ENCODE measurements around the gene IYD. TPM values are rescaled to one million over a fixed set of nuclear protein-coding genes. Genes with fewer than 3 reads are reported as not detected.
"Not testable (repeated sequence)": the region's sequence is repeated elsewhere in the genome, so short reads cannot be mapped to it uniquely, and the experiment has no call there.

The IYD gene
- total RNA-seq, 1 donor from 2014 or later, result not detected

DNA sequence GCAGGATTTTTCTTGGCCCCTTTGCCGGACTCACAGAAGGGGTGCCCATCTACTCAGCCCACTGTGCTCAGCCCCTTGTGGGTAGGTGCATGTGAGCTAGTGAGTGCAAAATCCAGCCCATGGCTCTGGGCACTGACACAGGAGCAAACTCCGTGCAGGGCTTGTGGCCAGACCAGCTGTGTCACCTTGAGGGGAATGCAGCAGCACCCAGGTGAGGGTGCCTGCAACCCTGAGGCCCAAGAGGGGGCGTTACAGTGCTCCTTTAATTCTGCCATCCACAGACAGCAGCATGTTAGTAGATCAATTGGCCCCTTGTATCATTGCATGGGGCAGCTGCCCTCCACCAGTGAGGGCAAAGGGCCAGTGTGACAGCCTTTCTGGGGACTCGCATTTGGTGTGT is 12.9 kb upstream of the IYD start:
- intact Hi-C loops (cut with micrococcal nuclease), result no loop called here
- H3K27me3 Mint-ChIP-seq (ENCODE audit: low read depth), result peaks cover 27% of the 10 kb centered on the region
- no peak overlapping the region for H3K27ac Mint-ChIP-seq
- H3K36me3 Mint-ChIP-seq (ENCODE audit: low read depth), result no peaks in the 10 kb centered on the region
- no peak overlapping the region for H3K4me3 Mint-ChIP-seq (ENCODE audit: low read depth)
- H3K4me1 Mint-ChIP-seq (ENCODE audit: low read depth), result peaks cover 4% of the 10 kb centered on the region
- H3K9me3 Mint-ChIP-seq, result no peaks in the 10 kb centered on the region
- DNase-seq (ENCODE audit: low spot score), result no peak

DNA sequence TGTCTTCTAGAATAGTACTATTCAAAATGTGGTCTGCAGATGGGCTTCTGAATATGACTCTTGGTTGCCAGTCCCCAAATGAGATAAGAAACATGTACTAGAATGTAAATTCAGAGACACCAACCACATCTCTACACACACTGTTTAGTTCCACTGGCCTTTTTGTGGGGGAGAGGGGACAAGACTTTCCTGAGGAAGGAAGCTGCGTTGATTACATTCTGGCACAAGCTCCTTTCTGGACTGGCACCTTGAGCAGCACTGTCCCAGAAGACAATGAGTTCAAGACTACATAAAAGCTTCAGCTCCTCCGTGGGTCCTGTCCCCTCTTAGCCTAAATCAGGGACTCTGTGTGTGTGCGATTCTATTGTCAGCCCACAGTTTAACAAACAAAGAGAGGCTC is 6.9 kb upstream of the IYD start:
- Mint-ChIP-seq H3K9me3 (no peaks in the 10 kb centered on the region), H3K27me3 (ENCODE audit: low read depth) (peaks cover 23% of the 10 kb centered on the region), H3K4me3 (ENCODE audit: low read depth) (no peak overlapping the region), H3K27ac (no peak overlapping the region), H3K4me1 (ENCODE audit: low read depth) (no peaks in the 10 kb centered on the region), H3K36me3 (ENCODE audit: low read depth) (no peaks in the 10 kb centered on the region)
- intact Hi-C loops (cut with micrococcal nuclease), result no loop called here
- DNase-seq (ENCODE audit: low spot score), result no peak

DNA sequence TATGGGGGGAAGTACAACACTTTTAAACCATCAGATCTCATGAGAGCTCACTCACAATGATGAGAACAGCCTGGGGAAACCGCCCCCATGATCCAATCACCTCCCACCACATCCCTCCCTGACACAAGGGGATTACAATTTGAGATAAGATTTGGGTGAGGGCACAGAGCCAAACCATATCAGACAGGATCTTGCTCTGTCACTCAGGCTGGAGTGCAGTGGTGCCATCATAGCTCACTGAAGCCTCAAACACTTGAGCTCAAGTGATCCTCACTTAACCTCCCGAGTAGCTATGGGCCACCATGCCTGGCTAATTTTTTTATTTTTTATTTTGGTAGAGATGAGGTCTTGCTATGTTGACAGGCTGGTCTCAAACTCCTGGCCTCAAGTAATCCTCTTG is 5.1 kb upstream of the IYD start:
- Mint-ChIP-seq H3K4me1 (ENCODE audit: low read depth) (no peaks in the 10 kb centered on the region), H3K27me3 (ENCODE audit: low read depth) (peaks cover 15% of the 10 kb centered on the region), H3K27ac (no peak overlapping the region), H3K36me3 (ENCODE audit: low read depth) (no peaks in the 10 kb centered on the region), H3K9me3 (no peaks in the 10 kb centered on the region), H3K4me3 (ENCODE audit: low read depth) (no peak overlapping the region)
- DNase-seq (ENCODE audit: low spot score), result no peak
- intact Hi-C loops (cut with micrococcal nuclease), result no loop called here

DNA sequence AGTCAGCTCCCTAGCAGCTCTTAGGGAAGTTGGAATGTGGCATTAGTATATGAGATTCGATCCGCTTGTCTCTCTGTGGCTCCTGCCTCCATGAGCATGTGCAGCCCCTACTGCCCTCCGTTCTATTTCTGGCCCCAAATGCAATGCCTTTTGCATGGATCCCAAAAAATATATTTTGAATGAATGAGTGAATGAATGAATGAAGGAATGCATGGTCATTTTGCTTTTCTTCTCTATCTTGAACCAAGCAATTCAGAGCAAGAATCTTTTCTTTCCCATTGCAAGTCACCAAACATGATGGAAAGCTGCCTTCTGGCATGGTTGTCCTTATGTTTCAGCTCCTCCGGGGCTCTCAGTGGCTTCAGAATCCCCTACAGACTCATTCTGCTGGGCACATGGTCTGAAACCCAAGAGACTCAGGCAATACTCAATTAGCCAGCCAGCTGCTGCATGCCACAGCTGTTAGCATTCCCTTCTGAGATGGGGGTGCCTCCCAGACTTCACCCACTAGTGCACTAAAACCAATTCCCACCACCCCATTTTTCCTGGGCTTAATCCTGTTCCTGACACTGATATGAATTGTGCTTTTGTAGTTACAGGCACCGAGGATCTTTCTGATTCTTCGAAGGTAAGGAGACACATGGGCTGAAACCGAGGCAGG is 2.6 kb upstream of the IYD start:
- intact Hi-C loops (cut with micrococcal nuclease), result no loop called here
- no peaks in the 10 kb centered on the region for H3K9me3 Mint-ChIP-seq
- H3K4me3 Mint-ChIP-seq (ENCODE audit: low read depth), result no peak overlapping the region

DNA sequence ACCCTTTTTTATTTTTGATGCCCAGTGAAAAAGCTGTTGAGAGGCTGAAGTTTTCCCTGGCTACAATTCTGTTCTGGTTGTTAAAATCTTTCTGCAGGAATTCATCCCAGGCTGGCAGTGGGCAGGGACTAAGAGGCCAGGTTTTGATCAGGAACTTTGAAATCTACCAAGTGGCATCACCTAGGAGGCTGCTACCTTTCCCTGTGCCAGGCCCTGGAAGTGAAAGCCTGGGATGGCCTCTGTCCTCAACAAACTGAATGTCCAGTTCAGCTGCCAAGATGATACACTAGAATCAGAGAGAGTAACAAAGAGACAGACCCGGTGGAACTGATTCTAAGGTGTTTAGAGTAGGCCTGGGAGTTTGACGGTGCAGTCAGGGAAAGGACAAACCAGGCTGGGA is 596 bp downstream of the IYD start:
- peaks cover 5% of the 10 kb centered on the region for H3K27me3 Mint-ChIP-seq (ENCODE audit: low read depth)
- no peak for DNase-seq (ENCODE audit: low spot score)
- intact Hi-C loops (cut with micrococcal nuclease), result no loop called here
- H3K4me3 Mint-ChIP-seq (ENCODE audit: low read depth), result no peak overlapping the region
- no peaks in the 10 kb centered on the region for H3K9me3 Mint-ChIP-seq
- no peaks in the 10 kb centered on the region for H3K36me3 Mint-ChIP-seq (ENCODE audit: low read depth)
- no peaks in the 10 kb centered on the region for H3K4me1 Mint-ChIP-seq (ENCODE audit: low read depth)
- H3K27ac Mint-ChIP-seq, result no peak overlapping the region

More for the DNA sequence above, 2.6 kb upstream of the IYD start:
- peaks cover 9% of the 10 kb centered on the region for H3K27me3 Mint-ChIP-seq (ENCODE audit: low read depth)
- no peaks in the 10 kb centered on the region for H3K4me1 Mint-ChIP-seq (ENCODE audit: low read depth)
- H3K36me3 Mint-ChIP-seq (ENCODE audit: low read depth), result no peaks in the 10 kb centered on the region
- DNase-seq (ENCODE audit: low spot score), result no peak
- no peak overlapping the region for H3K27ac Mint-ChIP-seq

DNA sequence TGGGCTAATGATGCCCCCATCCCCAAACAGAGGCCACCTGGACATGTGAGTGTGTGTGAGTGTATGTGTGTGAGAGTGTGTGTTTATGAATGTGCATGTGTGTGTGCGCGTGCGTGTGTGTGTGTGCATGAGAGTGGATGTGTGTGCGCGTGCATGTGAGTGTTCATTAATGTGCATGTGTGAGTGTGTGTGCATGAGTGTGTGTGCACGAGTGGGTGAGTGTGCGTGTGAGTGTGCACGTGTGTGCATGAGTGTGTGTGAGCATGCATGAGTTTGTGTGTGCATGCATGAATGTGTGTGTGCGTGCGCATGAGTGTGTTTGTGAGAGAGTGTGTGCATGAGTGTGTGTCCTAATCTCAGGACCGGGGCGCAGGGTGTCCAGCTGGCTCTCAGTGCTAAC is 1.3 kb downstream of the IYD start:
- Mint-ChIP-seq H3K4me3 (ENCODE audit: low read depth) (no peak overlapping the region), H3K9me3 (no peaks in the 10 kb centered on the region), H3K27ac (no peak overlapping the region), H3K36me3 (ENCODE audit: low read depth) (no peaks in the 10 kb centered on the region), H3K27me3 (ENCODE audit: low read depth) (peaks cover 5% of the 10 kb centered on the region), H3K4me1 (ENCODE audit: low read depth) (no peaks in the 10 kb centered on the region)
- intact Hi-C loops (cut with micrococcal nuclease), result no loop called here
- no peak for DNase-seq (ENCODE audit: low spot score)

DNA sequence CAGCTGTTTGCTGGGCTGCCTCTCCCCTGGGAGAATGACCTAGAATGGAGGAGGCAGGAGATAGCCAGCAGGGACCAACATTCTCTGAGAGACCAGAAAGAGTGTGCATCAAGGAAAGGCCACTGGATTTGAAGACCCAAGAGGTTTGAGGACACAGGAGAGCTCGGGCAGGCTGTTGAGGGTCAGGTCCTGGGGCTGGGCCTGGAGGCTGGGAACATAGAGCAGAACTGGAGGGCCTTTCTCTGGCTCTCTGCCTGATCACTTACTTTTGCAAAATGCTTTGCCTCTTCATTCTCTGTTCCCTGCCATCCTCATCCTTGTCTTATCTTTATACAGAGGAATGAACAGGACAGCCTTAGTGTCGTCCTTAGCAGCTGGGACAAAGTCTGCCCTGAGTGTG is 2.5 kb downstream of the IYD start:
- peaks cover 5% of the 10 kb centered on the region for H3K27me3 Mint-ChIP-seq (ENCODE audit: low read depth)
- intact Hi-C loops (cut with micrococcal nuclease), result no loop called here
- H3K27ac Mint-ChIP-seq, result no peak overlapping the region
- H3K36me3 Mint-ChIP-seq (ENCODE audit: low read depth), result no peaks in the 10 kb centered on the region
- H3K9me3 Mint-ChIP-seq, result no peaks in the 10 kb centered on the region
- DNase-seq (ENCODE audit: low spot score), result no peak
- no peaks in the 10 kb centered on the region for H3K4me1 Mint-ChIP-seq (ENCODE audit: low read depth)
- H3K4me3 Mint-ChIP-seq (ENCODE audit: low read depth), result no peak overlapping the region

DNA sequence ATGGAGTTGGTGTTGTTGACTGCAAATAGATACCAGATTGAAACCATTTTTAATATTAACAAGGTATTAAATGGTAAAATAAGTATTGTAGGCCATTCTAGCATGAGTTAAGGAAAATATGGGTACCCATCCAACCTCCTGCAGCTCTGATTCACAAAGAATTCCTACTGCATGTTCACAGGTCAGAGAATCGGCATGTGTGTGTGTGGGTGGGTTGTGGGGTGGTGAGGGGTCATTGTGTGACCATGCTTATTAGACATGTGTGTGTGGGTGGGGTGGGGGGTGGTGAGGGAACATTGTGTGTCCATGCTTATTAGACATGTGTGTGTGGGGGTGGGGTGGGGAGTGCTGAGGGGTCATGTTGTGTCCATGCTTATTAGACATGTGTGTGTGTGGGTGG is 3.2 kb downstream of the IYD start:
- intact Hi-C loops (cut with micrococcal nuclease), result no loop called here
- H3K4me1 Mint-ChIP-seq (ENCODE audit: low read depth), result no peaks in the 10 kb centered on the region
- H3K9me3 Mint-ChIP-seq, result no peaks in the 10 kb centered on the region
- peaks cover 10% of the 10 kb centered on the region for H3K27me3 Mint-ChIP-seq (ENCODE audit: low read depth)
- H3K36me3 Mint-ChIP-seq (ENCODE audit: low read depth), result no peaks in the 10 kb centered on the region
- H3K4me3 Mint-ChIP-seq (ENCODE audit: low read depth), result no peak overlapping the region
- no peak overlapping the region for H3K27ac Mint-ChIP-seq
- DNase-seq (ENCODE audit: low spot score), result no peak

DNA sequence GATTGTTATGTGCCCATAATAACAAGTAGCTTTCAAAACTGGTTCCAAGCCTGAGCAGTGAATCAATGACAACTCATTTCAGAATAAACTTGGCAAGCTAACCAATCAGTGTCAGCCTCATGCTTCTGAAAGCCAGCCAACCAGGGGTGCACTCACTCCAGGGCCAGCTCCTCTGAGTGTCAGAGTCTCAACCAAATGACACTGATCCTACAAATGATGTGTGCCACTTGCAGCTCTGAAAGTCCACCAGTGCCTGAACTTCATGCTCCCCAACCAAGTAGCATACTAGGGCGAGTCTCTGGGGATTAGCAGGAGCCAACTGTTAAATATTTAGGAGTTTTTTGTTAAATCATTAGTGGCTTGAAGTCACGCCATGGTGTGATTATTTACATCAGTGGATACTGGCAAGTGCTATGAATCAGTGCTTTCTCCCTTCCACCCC is 4.5 kb downstream of the IYD start:
- no peak for DNase-seq (ENCODE audit: low spot score)
- Mint-ChIP-seq H3K4me1 (ENCODE audit: low read depth) (no peaks in the 10 kb centered on the region), H3K27me3 (ENCODE audit: low read depth) (peaks cover 12% of the 10 kb centered on the region), H3K4me3 (ENCODE audit: low read depth) (no peak overlapping the region), H3K36me3 (ENCODE audit: low read depth) (no peaks in the 10 kb centered on the region), H3K27ac (no peak overlapping the region), H3K9me3 (no peaks in the 10 kb centered on the region)
- intact Hi-C loops (cut with micrococcal nuclease), result no loop called here

DNA sequence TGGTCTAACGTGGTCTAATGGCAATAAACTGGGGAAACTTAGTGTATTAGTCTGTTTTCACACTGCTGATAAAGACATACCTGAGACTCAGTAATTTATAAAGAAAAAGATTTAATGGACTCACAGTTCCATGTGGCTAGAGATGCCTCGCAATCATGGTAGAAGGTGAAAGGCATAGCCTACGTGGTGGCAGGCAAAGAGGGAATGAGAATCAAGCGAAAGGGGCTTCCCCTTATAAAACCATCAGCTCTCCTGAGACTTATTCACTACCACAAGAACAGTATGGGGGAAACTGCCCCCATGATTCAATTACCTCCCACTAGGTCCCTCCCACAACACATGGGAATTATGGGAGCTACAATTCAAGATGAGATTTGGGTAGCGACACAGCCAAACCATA is 5.5 kb downstream of the IYD start:
- H3K4me1 Mint-ChIP-seq (ENCODE audit: low read depth); DNase-seq (ENCODE audit: low spot score); intact Hi-C loops (cut with micrococcal nuclease); H3K27ac Mint-ChIP-seq; H3K4me3 Mint-ChIP-seq (ENCODE audit: low read depth); H3K9me3 Mint-ChIP-seq; H3K36me3 Mint-ChIP-seq (ENCODE audit: low read depth): not testable (repeated sequence)
- H3K27me3 Mint-ChIP-seq (ENCODE audit: low read depth), result peaks cover 18% of the 10 kb centered on the region

DNA sequence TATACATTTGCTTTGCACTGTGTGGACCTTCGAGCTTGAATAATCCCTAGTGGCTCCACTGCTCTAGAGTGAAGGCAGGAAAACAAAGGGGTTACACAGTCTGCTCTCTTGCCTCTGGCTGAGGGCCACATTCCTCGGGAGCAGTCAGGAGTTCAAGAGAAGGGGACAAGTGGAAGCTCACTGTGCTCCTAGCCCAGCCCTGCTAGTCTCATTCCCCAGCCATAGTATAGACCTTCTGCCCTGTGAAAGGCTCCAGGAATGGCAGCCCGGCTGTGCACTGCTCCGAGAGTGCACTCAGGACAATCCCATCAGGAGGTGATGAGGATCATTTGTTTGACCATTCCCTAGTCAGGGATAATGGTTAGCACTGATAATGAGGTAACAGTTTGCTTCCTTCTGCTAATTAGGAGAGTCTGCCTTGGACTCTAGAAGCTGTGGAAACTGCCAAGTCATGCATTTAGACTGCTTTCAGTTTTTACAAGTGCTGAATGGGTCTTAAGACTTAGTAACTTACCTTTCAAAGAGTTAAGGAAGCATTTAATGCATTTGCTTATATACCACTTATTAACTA is 8.5 kb downstream of the IYD start:
- DNase-seq (ENCODE audit: low spot score), result no peak
- no peaks in the 10 kb centered on the region for H3K9me3 Mint-ChIP-seq
- peaks cover 34% of the 10 kb centered on the region for H3K27me3 Mint-ChIP-seq (ENCODE audit: low read depth)
- no peak overlapping the region for H3K4me3 Mint-ChIP-seq (ENCODE audit: low read depth)
- no peaks in the 10 kb centered on the region for H3K4me1 Mint-ChIP-seq (ENCODE audit: low read depth)
- intact Hi-C loops (cut with micrococcal nuclease), result no loop called here
- H3K36me3 Mint-ChIP-seq (ENCODE audit: low read depth), result no peaks in the 10 kb centered on the region
- H3K27ac Mint-ChIP-seq, result no peak overlapping the region

DNA sequence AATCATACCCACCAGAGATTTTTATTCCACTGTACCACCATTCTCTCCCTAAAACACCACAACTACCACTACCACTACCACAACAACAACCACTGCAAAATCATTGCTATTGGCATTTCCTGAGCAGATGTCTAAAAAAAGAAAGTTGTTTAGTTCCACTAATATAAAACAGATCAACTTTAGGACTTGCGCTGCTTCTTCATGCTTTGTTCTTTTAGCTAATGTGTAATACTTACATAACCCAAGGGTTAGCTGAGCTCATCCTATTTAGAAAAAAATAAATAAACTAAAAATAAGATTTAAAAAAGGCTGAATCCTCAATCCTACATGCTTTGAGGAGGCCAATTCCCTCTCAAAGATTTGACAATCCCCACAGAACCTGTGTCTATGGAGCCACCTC is 11.4 kb downstream of the IYD start:
- intact Hi-C loops (cut with micrococcal nuclease), result no loop called here
- no peak overlapping the region for H3K27ac Mint-ChIP-seq
- no peaks in the 10 kb centered on the region for H3K36me3 Mint-ChIP-seq (ENCODE audit: low read depth)
- no peaks in the 10 kb centered on the region for H3K9me3 Mint-ChIP-seq
- no peak overlapping the region for H3K4me3 Mint-ChIP-seq (ENCODE audit: low read depth)
- DNase-seq (ENCODE audit: low spot score), result no peak
- H3K27me3 Mint-ChIP-seq (ENCODE audit: low read depth), result peaks cover 50% of the 10 kb centered on the region
- H3K4me1 Mint-ChIP-seq (ENCODE audit: low read depth), result no peaks in the 10 kb centered on the region

DNA sequence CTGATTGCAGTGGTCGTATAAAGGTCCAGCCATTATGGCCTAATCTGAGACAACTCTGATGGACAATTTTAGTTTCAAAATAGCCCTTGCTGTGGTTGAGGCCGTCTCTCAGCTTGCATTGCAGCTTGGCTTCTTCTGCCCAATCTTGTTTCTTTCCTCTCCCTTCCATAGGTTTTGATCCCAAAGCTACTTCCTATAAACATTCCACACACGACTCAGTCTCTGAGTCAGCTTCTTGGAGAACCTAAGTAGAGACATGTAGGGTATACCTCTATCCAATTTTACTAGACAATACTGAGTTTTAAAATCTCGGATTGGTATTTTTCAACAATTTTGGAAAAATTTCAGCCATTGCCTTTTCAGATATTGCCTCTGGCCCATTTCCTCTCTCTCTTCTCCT is 13.4 kb downstream of the IYD start:
- Mint-ChIP-seq H3K36me3 (ENCODE audit: low read depth) (no peaks in the 10 kb centered on the region), H3K27ac (no peak overlapping the region), H3K4me3 (ENCODE audit: low read depth) (no peak overlapping the region), H3K27me3 (ENCODE audit: low read depth) (peaks cover 52% of the 10 kb centered on the region), H3K9me3 (no peaks in the 10 kb centered on the region), H3K4me1 (ENCODE audit: low read depth) (no peaks in the 10 kb centered on the region)
- no peak for DNase-seq (ENCODE audit: low spot score)
- intact Hi-C loops (cut with micrococcal nuclease), result no loop called here

DNA sequence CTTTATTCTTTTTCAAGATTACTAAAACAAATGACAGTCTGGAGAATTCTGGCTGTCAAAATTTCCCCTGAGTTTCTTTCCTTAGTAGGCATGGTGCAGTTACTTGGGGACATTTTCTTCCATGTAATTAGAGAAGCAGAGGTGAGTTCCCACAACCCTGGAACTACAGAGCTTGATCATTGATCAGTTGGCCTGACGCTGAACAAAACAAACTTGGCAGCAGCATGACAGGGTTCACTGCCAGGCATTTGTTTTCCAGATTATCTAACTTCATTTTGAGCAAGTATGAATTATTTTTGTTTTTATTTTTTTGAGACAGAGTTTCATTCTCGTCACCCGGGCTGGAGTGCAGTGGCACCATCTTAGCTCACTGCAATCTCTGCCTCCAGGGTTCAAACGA is 22.6 kb downstream of the IYD start:
- no peaks in the 10 kb centered on the region for H3K4me1 Mint-ChIP-seq (ENCODE audit: low read depth)
- H3K9me3 Mint-ChIP-seq, result no peaks in the 10 kb centered on the region
- intact Hi-C loops (cut with micrococcal nuclease), result no loop called here
- H3K27me3 Mint-ChIP-seq (ENCODE audit: low read depth), result peaks cover 44% of the 10 kb centered on the region
- H3K36me3 Mint-ChIP-seq (ENCODE audit: low read depth), result no peaks in the 10 kb centered on the region
- no peak for DNase-seq (ENCODE audit: low spot score)
- no peak overlapping the region for H3K27ac Mint-ChIP-seq
- no peak overlapping the region for H3K4me3 Mint-ChIP-seq (ENCODE audit: low read depth)
